HK-2 (cell line): ENCODE data around the gene ZNF132.
"Not testable (repeated sequence)": the region's sequence is repeated elsewhere in the genome, so short reads cannot be mapped to it uniquely, and the experiment has no call there.

Source experiments
- DNase-seq: peaks from one replicate; pipeline ENCODE4 v3.0.0-alpha.2; 2018; ENCODE audit not compliant: unreplicated experiment

The ZNF132 gene

DNA sequence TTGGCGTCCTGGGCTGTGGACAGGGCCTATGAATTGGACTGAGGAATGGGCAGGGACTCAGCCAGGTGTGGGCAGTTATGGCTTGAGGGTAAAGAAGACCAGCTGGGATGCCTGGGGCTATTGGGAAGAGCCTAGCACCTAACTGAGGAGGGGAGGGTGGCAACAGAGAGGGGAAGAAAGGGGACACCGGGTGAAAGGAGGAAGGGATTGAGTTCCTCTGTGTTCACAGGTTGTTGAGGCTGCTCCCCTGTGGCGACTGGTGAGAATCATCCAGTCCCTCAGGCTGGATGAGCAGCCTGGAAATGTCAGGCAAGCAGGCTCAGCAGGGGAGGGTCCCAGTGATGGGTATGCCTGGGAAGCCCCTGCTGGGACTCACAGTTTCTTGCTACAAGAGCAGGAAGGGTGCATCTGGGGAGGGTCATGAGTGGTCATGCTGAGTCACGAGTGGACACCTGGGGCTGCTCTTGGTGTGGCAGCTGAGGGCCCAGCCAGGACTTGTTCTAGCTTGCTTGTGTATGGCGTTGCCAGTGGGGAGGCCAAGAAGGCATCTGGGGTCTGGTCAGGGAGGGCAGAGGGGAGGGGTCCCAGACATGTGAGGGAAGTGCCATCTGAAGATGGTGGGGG lies 28.4 kb upstream of the ZNF132 start:
- DNase-seq = no peak

DNA sequence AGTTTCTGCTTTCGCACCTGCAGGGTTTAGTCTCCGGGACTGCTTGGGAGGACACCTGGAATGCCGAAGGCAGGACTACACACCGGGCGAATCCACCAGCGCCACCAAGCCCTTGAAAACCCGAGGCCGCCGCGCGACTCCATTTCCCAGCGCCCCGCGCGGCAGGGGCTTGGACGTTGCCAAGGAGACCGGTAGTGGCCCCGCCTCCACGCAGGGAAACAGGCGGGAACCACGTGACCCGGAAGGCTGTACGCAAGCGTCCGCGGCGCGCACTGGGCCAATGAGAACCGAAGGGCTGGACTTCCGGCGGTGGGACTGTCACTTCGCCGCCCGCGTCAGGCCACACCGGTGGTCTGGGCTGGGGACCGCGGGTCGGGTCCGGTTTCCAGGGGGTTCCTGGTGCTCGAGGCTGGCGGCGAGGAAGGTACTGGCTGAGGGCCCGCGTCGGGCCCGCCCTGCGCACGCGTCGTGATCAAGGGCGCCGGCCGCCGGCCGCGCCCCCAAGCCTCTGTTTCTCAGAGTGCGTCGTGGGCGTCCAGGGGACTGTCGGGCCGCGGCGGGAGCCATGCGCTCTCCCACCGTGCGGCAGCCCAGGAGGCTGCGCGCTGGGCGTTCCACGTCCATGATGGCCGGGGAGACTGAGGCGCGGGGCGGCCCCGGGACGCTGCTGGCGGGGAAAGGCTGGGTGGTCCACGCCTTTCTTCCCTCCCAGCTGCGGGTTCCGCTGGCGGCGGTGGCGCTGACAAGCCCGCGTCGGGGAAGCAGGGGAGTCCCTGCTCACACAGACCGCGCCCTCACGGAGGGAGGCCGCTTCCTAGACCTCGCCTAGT lies 27.0 kb upstream of the ZNF132 start, which contains the start of gene ZNF324:
TSS of gene ZNF324 (plus strand) at position 321 of the 830 bp plus-strand sequence. CDS start 2,106 bp downstream, outside the sequence.
- DNase-seq = peak; percentile 99

DNA sequence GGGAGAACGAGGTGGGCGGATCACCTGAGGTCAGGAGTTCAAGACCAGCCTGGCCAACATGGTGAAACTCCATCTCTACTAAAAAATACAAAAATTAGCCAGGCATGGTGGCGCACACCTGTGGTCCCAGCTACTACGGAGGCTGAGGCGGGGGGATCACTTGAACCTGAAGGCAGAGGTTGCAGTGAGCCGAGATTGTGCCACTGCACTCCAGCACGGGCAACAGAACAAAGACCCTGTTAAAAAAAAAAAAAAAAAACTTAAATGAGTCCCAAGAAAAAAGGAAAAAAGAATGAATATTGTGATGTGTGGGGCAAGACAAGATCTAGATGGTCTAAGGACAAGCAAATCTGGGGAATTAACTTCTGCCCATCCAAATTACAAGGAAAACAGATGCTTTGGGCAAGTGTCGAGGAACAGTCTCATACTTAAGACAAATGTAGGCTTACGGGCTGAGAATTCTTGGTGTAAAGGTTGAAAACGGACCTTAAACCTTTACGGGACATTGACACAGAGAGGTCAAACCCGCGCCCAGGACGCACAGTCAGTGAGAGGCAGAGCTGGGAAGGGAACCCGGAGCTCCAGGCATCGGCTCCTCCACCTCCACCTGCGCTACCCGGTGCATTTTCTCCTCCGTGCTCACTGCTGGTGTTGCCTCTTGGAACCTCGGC lies 26.3 kb upstream of the ZNF132 start:
- DNase-seq = no peak

DNA sequence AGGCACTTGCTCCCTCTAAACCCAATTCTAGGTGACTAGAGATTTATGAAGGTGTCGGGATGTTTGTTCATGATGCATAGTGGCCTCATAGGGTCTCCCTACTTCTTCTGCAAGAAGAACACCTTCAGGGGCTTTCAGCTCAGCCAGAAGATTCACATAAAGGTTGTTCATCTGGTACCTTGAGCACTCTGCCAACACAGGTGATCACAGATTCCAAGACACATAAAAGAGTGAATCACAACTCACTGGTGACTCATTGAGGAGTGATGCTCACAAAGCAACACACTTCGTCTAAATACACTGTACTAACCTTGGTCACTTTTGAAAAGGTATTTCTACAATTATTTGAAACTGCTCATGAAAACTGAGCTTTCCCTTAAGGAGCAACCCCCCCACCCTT lies 20.1 kb upstream of the ZNF132 start:
- no peak for DNase-seq

GRCh38 chr19:58456111-58456510 lies 16.2 kb upstream of the ZNF132 start:
- no peak for DNase-seq

GRCh38 chr19:58455306-58455705 lies 15.4 kb upstream of the ZNF132 start:
- no peak for DNase-seq

DNA sequence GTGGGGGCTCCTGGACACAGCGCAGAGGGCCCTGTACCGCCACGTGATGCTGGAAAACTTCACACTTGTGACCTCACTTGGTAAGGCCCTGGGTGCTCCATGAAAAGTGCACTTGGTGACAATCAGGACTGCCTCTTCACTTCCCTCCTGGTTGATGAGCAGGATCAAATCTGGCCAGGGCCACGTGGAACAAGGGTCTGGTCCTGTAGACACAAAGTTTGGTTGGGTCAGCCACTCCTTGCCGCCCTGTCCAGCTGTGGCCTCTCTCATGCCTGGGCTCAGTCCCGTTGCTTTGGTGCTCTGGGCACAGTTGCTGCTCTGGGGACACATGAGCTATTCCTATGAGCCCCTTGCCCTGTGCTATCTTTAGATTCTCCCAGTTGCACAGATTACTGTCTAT lies 13.8 kb upstream of the ZNF132 start:
- DNase-seq = no peak

- peak; percentile 97 for DNase-seq
Observed at GRCh38 chr19:58451358-58452101, 11.6 kb upstream of the ZNF132 start, which contains the start of gene ZNF324B. Gene ZNF324B, plus strand, starts transcription at chr19:58451622. Its CDS starts 2,080 bp downstream, at chr19:58453702.

GRCh38 chr19:58450856-58451357 lies 11.0 kb upstream of the ZNF132 start:
- no peak for DNase-seq

GRCh38 chr19:58449980-58450379 lies 10.0 kb upstream of the ZNF132 start:
- not testable (repeated sequence) for DNase-seq

DNA sequence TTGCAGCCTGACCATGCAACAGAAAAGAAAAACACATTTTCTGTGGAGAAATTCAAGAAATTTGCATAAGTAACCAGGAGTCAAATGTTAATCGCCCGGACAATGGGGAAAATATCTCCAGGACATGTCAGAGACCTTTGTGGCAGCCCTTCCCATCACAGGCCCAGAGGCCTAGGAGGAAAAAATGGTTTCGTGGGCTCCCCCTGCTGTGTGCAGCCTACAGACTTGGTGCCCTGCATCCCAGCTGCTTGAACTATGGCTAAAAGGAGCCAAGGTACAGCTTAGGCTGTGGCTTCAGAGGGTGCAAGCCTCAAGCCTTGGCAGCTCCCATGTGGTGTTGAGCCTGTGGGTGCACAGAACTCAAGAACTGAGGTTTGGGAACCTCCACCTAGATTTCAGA lies 8.9 kb upstream of the ZNF132 start:
- DNase-seq = not testable (repeated sequence)

- DNase-seq = not testable (repeated sequence)
Observed at GRCh38 chr19:58442986-58443385, 3.0 kb upstream of the ZNF132 start.

GRCh38 chr19:58440556-58440955 lies 603 bp upstream of the ZNF132 start:
- no peak for DNase-seq

DNA sequence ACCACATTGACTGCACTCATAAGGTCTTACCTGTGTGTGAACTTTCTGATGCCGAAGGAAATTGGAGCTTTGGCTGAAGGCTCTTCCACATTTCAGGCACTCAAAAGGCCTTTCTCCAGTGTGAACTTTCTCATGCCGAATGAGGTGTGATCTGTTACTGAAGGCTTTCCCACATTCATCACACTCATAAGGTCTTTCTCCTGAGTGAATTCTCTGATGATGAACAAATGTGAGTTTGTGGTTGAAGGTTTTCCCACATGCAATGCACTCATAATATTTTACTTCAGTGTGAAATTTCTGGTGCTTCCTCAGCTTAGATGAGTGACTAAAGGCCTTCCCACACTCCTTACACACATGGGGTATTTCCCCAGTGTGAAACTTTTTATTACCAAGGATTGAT lies 5.7 kb downstream of the ZNF132 start:
- no peak for DNase-seq

DNA sequence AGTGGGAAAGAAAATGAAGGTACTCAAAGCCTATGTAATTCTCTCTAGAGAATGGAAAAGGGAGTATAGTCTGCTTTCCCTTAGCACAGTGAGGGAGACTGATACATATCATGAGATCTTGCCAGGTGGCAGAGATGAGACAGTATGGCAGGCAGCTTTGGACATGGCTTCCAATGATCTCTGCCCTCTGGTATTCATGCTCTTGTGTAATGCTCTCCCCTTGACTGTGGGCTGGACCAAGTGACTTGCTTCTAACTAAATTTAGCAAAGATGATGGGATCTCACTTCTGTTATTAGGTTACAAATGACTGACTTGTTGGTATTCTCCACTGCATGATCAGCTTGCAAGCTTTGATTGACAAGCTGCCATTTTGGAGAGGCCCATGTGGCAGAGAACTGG lies 10.2 kb downstream of the ZNF132 start:
- DNase-seq = no peak

DNA sequence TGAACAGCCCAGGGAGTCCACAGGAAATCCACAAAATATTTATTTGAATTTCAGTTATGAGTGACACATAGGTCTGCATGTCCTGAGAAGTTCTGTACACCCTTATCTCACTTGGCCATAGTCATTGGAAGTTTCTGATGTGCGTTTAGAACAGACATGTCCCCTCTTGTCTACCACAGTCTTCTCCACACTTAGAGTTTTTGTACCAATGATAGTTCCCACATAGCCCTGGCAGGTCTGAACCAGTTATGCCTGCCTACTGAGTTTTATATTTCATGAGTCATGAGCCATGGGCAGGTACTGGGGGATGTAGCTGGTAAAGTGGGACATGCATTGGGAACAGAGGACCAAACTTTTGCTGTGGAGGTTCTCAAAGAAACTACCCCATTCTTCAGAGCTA lies 11.3 kb downstream of the ZNF132 start:
- DNase-seq = no peak

DNA sequence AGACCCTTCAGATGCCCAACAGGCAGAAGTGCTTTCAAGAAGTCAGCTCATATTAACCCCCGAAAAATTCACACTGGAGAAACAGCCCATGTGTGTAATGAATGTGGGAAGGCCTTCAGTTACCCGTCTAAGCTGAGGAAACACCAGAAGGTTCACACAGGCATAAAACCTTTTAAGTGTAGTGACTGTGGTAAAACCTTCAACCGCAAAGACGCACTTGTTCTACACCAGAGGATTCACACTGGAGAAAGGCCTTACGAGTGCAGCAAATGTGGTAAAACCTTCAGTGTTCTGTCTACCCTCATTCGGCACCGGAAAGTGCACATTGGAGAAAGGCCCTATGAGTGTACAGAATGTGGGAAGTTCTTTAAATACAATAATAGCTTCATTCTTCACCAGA lies 22.9 kb downstream of the ZNF132 start:
- DNase-seq = no peak

GRCh38 chr19:58416604-58417003 lies 23.3 kb downstream of the ZNF132 start:
- no peak for DNase-seq

- peak; percentile 73 for DNase-seq
Observed at GRCh38 chr19:58409010-58409790, 30.8 kb downstream of the ZNF132 start.

DNA sequence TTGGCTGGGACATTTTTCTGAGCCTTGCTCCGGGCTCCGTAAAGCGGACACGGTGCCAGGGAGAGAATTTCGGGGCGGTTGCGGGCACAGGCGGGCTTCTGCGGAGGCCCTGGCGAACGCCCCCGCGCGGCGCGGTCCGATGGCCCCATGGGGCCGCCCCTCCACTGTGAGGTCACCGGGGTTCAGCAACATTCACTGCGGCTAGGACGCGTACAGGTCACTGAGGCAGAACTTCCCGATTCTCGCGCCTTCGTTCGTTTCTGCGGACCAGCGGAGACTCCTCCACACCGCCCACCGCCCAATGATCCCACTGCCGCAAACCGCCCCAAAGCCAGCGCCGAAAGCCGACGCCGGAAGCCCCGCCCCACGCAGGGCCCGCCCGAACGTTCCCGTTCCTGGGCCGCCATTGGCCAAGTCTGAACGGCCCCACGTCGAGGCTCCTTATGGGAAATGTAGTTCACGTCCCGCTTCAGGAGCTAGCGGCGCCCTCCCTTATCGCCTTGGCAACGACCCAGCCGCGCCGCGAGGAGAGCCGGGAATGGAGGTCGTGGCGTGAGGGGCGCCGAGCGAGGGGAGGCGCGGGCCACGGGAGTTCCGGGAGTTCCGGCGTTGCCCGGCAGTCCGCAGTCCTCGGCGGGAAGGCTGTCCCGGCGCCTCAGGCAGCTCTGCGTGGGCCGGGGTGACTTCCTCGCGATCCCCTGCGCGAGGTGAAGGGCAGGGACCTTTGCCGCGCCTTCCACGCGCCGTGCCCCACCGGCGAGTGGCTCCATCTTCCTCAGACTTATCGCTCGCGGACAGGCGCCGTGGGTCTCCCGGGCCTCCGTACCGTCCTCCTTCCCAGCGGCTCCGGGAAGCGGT lies 31.6 kb downstream of the ZNF132 start, which contains the start of gene ZNF584:
TSS of gene ZNF584 (plus strand) at position 498 of the 858 bp plus-strand sequence. CDS start 499 bp downstream, outside the sequence.
- peak; percentile 99 for DNase-seq
